ENCODE data around the gene SRGAP3.

- no peak for TF ChIP-seq CTCF (conservative IDR thresholded peaks at IDR 0.05)
- TF ChIP-seq ZFX (IDR thresholded peaks at IDR 0.05), result no peak
These were observed 297.3 kb downstream of the SRGAP3 start for GRCh38 chr3:8952130-8952529.

All from C4-2B (cell line).